GM18511 (cell line): ENCODE data around the gene GZMB.
A peak's percentile ranks its signal among the peaks of the same experiment; 100 is the strongest.
"Not testable (repeated sequence)": the region's sequence is repeated elsewhere in the genome, so short reads cannot be mapped to it uniquely, and the experiment has no call there.

Experiments used
- ATAC-seq: cut with Tn5 transposase; IDR thresholded peaks from one replicate; pipeline ENCODE4 v1.9.1; 2021; ENCODE audit warnings: mild to moderate bottlenecking, moderate library complexity; ENCODE audit not compliant: unreplicated experiment

The GZMB gene, protein sequence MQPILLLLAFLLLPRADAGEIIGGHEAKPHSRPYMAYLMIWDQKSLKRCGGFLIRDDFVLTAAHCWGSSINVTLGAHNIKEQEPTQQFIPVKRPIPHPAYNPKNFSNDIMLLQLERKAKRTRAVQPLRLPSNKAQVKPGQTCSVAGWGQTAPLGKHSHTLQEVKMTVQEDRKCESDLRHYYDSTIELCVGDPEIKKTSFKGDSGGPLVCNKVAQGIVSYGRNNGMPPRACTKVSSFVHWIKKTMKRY

DNA sequence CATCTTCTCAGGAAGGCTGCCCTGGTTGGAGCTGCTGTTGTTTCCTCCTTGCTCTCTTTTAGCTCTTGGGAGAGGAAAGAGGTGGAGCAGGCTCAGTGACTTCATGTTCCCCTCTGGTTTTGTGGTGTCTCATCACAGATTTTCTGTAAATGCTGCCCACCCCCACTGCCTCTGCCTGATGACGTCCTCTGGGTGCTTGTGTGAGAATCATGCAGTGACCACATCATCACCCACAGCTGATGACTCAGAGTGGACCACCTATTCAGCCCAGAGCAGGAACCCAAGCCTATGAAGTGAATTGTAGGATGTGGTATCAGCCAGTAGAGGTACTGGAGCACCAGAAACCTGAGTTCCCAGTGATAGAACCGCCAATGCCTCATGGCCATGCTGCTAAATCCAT, at the start of gene GZMB:
Gene GZMB (minus strand): TSS at position 33 of the 400 bp plus-strand sequence. CDS start 30 bp downstream, at position 3.
- no peak for ATAC-seq

DNA sequence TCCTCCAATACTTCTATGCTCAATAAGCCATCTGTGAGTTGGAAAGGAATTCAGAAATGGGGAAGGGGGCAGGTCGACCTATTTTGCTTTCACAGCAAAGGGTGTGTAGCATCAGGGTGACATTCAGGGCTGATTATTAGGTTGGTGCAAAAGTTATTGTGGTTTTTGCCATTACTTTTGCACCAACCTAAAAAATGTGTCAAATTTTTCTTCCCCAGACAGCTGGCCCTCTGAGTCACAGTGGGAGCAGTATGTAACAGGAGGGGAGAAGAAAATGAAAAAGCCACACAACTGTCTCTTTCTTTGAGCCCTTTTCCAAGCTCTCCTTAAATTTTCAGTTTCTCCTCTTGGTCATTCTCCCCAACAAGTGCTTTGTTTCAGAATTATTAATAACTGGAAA, 47.1 kb upstream of the GZMB start:
- no peak for ATAC-seq

DNA sequence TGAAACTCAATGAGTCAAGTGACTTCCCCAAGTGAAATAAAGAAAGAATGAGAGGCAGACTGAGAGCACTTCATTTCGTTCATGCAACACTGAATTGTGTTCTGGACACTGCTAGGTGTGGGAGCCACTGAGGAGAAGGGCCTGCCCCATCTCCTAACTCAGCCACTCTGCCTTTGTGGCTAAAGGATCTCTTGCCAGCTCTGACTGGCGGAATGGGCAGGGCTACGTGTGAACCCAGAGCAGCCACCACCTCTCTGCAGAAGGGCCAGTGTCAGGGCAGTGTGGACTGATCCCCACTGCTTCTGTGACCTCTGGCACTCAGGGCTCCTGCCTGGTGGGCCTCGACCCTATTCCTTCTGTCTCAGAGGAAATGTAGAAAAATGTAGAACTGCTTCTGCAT, 46.5 kb upstream of the GZMB start:
- ATAC-seq = no peak

DNA sequence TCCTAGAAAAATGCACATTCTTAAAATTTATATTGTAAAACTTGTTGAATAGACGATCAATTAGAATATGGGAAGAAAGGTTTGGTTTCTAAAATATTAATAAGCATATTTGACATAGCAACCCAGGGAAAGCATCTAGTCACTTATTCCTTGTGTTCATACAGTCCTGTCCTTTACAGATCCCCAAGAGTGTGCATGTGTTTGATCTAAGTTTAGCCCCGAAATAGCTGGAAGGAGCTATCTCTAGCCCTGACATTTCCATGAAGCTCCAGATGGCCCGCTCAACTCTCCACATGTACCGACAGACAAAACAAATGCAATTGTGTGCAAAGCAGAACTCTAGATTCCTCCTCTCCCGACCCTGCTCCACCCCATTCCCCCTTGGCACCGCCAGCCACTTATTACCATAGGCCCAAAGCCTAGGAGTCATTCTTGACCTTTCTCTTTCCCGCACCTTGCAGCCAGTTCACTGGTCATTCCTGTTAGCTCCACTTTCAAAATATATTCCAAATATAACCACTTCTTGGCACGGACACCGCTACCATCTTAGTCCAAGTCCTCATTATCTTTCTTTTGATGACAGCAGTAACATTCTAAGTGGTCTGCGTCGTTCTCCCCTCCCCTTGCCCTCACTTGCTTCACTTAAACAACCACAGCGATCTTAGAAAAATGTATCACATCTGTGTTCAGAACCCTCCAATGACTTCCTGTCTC, 45.4 kb upstream of the GZMB start:
- ATAC-seq = no peak

DNA sequence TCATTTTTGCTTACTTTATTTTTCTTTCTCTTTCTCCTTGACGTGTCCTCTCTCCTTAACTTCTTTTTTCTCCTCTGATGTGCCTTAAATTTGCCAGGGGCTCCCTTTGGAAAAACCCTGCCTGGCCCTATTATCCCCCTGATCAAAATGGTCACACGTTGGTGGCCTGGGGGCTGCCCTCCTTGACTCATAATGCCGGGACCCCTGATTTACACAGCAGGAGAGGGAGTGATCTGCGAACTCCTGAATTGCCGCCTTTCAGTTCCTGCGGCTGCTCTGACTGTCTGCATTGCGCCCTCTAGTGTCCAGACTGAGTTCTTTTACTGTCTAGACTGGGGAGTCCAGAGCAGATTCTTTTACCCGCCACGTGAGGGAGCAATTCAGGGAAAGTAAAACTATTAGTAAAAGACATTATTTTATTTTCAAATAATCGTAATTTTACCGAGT, 44.8 kb upstream of the GZMB start:
- ATAC-seq = peak; percentile 76

DNA sequence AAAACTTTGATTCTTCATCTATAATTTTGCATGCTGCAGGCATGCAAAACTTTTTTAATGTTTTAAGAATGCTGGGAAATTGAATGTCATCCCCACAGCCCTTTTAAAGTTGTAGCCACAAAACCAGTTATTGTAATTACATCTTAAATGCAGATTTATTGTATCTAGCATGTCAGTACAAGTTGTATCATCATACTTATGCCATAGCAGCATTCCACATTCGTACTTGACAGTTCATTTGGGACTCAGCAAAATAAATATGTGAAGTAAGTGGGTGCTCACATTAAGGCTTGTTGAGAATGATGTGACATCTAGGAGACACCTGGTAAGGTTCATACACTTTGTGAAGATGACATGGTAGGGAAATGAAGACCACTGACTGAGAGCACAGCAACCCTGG, 44.0 kb upstream of the GZMB start:
- no peak for ATAC-seq

DNA sequence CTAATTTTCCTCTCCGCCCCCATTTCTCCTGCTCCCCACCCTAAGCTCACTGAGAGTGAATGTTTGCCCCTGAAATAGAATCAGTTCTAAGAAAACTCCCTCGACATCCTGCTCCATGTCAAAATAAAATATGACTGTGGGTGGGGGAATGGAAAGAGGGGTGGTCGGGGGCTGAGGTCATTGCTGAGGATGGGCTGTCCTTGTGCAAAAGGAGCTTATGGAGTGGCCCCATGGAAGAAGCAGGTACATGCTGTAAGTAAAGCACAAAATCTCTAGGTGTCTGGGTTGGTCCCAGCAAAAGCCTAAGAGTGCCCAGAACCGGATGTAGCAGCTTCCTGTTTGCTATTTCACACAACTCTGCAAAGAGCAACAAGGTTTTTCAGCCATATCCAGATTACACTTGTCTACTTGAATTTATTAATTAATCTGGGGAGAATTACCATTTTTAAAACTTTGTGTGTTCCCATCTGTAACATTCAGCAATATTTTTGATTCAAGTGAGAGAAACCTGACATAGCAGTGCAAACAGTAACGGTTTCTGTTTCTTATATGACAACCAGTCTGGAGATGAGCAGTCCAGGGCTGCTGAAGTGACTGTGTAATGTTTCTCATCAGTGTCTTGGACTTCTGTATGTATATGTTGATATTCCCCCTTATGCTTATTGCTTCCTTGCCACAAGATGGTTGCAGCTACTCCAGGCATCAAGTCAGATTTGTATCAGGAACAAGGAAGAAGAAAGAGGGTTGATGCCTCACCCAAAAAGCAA, 40.4 kb upstream of the GZMB start:
- peak; percentile 62 for ATAC-seq

DNA sequence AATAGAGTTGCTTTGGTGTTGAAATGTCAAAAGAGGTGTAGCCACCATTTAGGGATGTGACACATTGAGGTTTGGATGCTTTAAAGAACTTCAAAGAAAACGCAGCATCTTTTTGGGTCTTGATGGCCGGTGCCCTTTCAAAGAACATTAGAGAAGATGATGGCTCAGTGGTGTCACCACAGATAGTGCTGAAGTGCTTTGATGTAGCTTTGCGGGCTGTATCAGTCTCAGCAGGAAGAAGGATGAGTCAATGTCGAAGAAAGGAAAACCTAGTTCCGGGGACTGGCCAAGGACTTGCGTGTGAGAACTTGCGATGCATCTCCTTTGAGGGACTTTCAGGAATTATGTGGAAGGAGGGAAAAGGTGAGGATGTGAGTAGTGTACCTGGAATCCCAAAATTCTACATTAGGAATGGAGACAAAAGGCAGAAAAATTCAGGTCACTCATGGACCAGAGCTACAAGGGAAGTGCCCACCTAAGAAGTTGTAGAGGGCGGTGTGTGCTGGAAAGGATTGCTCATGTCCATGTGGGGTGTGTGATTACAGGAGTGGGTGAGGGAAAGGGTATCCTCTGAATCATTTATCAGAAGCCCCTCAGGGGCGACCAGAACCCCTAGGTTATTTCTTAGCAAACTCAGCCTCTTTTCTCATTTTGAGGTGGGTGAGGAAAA, 39.7 kb upstream of the GZMB start:
- peak; percentile 65 for ATAC-seq

DNA sequence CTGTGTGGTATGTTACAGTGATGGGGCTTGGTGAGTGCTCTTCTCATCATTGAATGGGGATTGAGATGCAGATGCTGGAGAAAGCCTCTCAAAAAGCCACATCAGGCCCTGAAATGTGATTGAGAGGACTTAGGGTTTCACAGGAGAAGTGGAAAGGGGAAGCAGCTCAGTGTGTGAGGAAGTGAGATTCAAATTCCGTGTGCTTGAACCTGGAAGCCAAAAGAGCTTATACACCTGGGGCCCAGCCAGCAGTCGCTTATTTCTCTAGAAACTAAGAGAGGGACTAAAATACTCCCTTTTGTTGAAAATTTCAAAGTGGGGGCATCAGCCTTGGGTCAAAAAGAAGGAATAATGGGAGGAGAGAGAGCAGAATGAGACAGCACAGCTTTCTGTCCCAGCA, 39.1 kb upstream of the GZMB start:
- ATAC-seq = peak; percentile 68

DNA sequence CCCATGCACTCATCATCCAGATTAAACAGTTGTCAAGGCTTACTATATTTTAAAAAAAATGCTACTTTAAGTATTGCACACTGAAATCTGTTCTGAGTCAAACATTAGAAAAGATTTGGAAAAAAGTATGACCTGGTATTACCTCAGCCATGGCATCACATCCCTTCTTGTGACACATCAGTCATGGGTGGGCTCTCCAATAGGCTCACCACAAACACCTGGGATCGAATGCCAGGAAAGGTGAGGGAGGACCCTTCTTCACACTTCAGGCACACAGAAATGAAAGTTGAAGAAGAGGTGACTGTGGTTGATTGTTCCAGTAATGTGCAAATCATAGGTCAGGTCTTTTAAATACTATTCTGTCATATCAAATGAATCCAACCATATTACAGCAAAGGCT, 36.6 kb upstream of the GZMB start:
- no peak for ATAC-seq

DNA sequence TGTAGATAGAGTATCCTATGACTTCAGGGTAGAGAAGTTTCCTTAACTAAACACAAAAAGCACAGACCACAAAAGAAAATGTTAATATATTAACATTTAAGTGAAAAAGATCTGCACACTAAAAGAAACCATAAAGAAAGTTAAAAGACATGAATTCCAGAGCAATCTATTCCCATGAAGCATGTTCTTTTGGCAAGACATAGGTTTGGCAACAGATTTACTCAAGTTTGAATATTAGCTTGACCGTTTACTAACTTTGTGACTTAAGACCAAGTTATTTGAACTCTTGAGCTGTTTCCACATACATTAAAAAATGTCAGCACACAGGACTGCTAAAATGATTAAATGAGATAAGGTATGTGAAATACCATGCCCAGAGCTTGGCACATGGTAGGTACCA, 35.7 kb upstream of the GZMB start:
- no peak for ATAC-seq

DNA sequence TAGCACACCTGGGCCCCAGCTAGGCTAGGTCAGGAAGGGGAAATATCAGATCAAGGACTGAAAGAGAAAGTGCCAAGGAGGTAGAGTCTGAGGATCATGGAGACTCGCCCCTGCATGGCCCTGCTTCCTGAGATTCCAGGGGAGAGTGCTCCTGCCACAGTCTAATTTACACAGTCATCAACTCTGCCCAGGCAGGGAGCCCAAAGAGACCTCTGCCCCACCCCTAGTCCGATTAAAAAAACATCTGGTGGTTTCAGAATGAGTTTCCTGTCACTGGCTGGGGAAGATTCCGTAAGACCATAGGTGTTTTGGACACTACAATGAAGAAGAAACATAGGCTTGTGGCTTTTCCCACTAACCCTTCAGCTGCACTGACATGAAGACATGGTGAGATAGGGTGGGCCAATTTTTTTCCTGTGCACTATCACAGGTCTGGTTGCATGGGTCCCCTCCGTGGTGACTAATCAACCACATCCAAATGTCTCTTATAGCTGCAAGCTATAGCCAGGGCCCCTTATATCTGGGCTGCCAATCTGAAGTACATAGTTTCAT, 31.5 kb upstream of the GZMB start:
- ATAC-seq = peak; percentile 99

DNA sequence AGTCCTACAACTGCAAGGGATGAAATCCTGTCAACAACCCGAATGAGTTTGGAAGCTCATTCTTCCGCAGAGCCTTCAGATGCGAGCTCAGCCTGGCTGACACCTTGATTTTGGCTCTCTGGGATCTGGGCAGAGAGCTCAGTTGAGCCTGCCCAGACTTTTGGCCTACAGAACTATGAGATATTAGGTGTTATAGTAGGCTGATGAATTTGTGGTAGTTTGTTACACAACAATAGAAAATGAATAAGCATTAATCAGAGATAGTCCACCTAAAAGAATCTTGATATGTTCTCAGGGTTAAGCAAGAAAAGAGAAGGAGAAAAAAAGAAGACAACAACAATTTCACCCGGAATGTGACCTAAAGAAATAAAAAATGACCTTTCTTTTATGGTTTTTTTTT, 30.4 kb upstream of the GZMB start:
- no peak for ATAC-seq

DNA sequence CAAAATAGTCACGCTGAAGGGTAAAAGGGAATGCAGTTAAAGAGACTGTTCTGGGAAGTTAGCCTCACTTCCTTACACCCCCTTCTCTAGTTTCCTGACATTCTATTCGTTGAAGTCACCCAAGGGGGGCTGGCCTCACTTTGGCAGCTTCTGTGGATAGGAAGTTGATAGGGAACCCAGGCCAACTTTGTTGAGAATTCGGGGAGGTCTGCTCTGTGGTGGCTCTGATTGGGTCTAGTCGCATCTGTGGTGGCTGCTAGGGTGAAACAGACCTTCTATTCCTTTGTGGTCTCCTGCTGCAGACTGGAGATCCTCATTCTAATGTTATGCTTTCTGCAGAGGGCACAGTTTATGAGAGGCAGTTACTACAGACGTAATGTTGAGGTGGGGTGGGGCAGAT, 28.8 kb upstream of the GZMB start:
- ATAC-seq = no peak

DNA sequence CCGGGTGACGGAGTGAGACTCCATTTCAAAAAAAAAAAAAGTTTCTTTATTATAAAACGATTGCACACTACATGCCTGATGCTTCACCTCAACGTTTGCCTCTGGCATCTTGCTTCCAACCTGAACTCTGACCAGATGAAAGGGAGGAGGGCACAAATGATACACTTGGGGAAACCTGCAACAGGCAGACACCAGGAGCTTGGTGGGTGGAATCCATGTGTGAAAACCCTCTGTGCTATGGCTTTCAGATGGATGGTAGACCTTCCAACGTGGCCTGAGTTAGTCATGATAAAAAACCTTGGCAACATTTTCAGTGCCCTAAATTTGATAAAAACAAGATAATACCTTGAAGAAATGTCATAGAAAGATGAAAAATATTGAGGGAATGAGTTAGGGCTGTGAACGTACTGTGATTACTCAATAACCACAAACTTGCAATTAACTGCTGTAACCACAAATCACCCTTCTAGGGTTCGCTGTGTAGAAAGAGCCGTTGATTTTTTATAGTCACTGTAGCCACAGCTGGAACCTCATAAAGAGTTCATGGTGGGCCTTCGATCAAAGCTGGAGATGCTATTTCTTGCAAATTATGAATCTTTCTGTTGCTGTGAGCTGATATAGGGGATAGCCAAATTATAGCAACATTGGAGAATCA, 26.1 kb upstream of the GZMB start:
- ATAC-seq = no peak

DNA sequence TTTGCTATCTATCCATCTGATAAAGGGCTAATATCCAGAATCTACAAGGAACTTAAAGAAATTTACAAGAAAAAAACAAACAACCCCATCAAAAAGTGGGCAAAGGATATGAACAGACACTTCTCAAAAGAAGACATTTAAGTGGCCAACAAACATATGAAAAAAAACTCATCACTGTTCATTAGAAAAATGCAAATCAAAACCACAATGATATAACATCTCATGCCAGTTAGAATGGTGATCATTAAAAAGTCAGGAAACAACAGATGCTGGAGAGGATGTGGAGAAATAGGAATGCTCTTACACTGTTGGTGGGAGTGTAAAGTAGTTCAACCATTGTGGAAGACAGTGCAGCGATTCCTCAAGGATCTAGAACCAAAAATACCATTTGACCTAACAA, 14.4 kb upstream of the GZMB start:
- not testable (repeated sequence) for ATAC-seq

DNA sequence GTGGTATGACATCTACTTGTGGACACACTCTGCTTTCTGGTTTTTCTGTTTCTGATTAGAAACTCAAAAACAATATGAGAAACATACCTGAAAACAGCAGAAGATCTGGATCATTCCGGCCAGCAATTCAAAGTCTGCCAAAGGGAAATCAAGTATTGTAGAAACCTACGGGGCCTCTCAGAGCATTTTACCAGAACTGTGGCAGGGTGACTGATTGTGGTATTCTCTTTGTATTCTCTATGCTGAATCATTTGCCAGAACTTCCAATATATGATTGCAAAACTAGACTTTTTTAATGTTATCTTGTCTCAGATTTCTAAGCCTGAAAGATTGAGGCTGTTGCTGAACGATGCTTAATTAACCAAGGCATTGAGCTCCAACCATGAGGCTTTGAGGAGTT, 5.9 kb upstream of the GZMB start:
- ATAC-seq = no peak

DNA sequence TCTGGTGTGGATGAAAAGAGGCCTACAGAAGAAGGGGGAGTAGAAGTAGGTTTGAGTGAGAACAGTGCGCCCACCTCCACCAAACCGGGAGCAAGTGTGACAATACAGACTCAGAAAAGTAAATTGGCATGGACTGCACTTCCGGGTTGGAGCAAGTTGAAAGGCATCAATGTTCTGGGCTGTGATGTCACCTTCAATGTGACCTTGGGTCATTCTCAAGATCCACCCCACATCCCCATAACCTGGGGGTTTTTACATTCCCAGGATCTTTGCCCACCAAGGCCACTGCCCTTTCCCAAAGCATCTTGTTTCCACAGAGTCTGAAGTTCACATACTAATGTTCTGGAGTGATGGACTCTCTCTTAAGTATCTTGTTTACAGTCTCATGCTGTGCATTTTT, 5.3 kb upstream of the GZMB start:
- no peak for ATAC-seq

DNA sequence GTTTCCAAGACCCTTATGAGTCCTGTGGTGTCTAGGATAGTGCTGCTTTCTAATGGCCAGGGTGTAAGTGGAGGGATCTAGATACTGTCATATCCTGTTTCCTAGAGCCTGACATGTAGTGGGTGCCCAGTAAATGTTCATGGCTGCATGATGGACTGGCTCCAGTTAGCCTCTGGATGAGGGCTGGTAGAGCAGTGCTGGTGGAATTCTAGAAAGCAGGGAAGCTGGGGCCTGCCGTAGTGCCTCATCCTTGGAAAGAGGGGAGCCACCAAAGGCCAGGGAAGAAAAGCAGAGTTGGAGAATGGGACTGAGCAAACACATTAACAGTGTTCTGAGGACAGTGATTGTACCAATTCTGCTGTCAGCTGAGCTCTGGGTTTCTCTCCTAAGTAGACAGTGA, 637 bp downstream of the GZMB start:
- no peak for ATAC-seq

DNA sequence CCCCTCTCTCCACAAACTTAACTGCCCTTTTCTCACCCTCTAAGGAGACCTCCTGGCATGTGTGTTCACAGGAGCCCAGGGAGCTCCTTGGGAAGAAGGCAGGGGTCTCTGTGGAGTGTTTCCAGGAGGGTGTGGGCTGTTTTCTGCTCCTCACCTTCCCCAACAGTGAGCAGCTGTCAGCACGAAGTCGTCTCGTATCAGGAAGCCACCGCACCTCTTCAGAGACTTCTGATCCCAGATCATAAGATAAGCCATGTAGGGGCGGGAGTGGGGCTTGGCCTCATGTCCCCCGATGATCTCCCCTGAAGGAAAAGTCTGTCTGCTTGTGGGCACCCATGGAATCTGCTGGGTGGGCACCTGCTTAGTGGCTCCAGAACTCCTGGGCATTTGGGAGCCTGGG, 1.2 kb downstream of the GZMB start:
- no peak for ATAC-seq

DNA sequence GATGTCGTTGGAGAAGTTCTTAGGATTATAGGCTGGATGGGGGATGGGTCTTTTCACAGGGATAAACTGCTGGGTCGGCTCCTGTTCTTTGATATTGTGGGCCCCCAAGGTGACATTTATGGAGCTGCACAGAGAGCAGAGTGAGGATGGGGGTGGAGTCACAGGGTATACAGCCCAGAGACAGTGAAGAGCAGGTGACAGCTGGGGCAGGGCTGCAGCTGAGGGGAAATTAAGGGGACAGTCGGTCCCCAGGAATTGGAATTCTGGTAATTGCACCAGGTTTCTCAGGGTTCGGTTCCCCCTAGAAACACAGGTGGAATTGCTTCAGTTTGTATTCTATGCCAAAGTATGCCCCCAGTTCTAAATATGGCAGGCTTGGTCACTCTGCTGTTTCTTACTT, 1.7 kb downstream of the GZMB start:
- no peak for ATAC-seq
